ENCODE data around the gene ZNF664.

ZNF664 gene

DNA sequence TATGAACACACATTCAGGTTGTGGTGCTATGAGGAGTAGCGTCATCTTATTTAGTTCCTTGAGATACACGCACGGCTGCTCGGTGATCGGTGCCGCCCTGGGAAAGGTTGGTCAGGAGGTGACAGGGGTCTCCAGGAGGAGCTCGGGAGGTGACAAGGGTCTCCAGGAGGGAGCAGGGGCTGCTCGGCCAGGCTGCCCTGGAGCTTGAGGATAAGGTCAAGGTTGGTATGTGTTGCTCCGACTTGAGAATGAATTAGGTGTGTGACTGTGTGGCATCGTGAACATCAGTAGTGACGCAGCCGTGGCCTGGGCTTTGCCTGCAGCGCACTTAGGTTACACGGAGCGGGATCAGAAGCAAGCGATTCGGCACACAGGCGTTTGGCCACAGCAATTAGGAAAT, 36.5 kb upstream of the ZNF664 start:
- H3K4me3 ChIP-seq (ENCODE audit: low read depth in 1 of 2, low read length in 2 of 2), result no peak overlapping the region
- no peak overlapping the region for H3K27ac ChIP-seq (ENCODE audit: low read depth, low read length)
- H3K9ac ChIP-seq (ENCODE audit: low read length), result no peak overlapping the region
- H3K9me3 ChIP-seq (ENCODE audit: low read length), result no peaks in the 10 kb centered on the region
- H3K4me1 ChIP-seq (ENCODE audit: insufficient read depth, low read length), result no peaks in the 10 kb centered on the region
- no peaks in the 10 kb centered on the region for H3K27me3 ChIP-seq (ENCODE audit: control insufficient read depth in 1 of 2, insufficient read depth in 2 of 2, low read length in 2 of 2)
- H3K36me3 ChIP-seq (ENCODE audit: insufficient read depth, low read length), result peaks cover 20% of the 10 kb centered on the region

DNA sequence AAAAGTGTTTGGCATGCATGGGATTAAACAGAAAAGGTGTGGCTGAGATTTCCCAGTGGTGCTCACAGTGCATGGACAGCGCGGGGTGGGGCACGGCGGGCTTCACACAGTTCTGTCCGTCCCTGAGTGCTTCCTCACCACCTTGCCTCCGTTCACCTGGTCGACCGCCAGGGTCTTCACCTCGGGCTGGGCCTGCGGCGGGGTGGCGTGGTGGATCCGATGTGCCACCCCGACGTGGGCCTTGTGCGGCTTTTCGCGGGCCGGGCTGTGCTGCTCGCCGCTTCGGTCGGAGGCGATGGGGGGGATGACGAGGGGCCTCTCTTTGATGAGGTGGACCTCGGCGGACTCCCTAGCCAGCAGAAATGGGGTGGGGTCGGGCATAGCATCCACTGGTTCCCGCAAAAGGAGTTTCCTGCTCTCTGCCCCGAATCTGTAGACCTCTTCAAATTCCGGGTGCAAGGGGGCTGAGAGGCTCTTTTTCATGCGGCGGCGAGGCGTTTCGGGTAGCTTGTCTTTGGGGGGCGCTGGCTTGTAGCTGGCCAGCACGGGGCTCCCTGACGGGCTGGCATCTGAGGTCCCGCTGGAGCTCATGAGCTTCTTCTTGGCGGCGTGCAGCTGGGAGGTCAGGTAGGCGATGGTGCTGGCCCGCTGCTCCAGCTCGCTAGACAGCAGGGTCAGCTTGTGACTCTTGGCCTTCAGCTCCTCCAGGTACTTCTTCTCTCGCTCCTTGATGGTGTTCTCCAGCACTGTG, 35.9 kb upstream of the ZNF664 start:
- H3K9me3 ChIP-seq (ENCODE audit: low read length), result no peaks in the 10 kb centered on the region
- peaks cover 26% of the 10 kb centered on the region for H3K36me3 ChIP-seq (ENCODE audit: insufficient read depth, low read length)
- no peaks in the 10 kb centered on the region for H3K4me1 ChIP-seq (ENCODE audit: insufficient read depth, low read length)
- no peaks in the 10 kb centered on the region for H3K27me3 ChIP-seq (ENCODE audit: control insufficient read depth in 1 of 2, insufficient read depth in 2 of 2, low read length in 2 of 2)
- H3K4me3 ChIP-seq (ENCODE audit: low read depth in 1 of 2, low read length in 2 of 2), result no peak overlapping the region
- H3K27ac ChIP-seq (ENCODE audit: low read depth, low read length), result no peak overlapping the region
- no peak overlapping the region for H3K9ac ChIP-seq (ENCODE audit: low read length)

GRCh38 chr12:123937707-123938591, 35.1 kb upstream of the ZNF664 start:
- no peaks in the 10 kb centered on the region for H3K27me3 ChIP-seq (ENCODE audit: control insufficient read depth in 1 of 2, insufficient read depth in 2 of 2, low read length in 2 of 2)
- no peak overlapping the region for H3K4me3 ChIP-seq (ENCODE audit: low read depth in 1 of 2, low read length in 2 of 2)
- no peak overlapping the region for H3K9ac ChIP-seq (ENCODE audit: low read length)
- H3K9me3 ChIP-seq (ENCODE audit: low read length), result no peaks in the 10 kb centered on the region
- no peaks in the 10 kb centered on the region for H3K4me1 ChIP-seq (ENCODE audit: insufficient read depth, low read length)
- no peak overlapping the region for H3K27ac ChIP-seq (ENCODE audit: low read depth, low read length)
- peaks cover 34% of the 10 kb centered on the region for H3K36me3 ChIP-seq (ENCODE audit: insufficient read depth, low read length)

GRCh38 chr12:123938679-123939480, 34.1 kb upstream of the ZNF664 start:
- no peaks in the 10 kb centered on the region for H3K9me3 ChIP-seq (ENCODE audit: low read length)
- H3K27me3 ChIP-seq (ENCODE audit: control insufficient read depth in 1 of 2, insufficient read depth in 2 of 2, low read length in 2 of 2), result no peaks in the 10 kb centered on the region
- H3K27ac ChIP-seq (ENCODE audit: low read depth, low read length), result no peak overlapping the region
- H3K4me3 ChIP-seq (ENCODE audit: low read depth in 1 of 2, low read length in 2 of 2), result no peak overlapping the region
- H3K9ac ChIP-seq (ENCODE audit: low read length), result no peak overlapping the region
- no peaks in the 10 kb centered on the region for H3K4me1 ChIP-seq (ENCODE audit: insufficient read depth, low read length)
- peaks cover 44% of the 10 kb centered on the region for H3K36me3 ChIP-seq (ENCODE audit: insufficient read depth, low read length)

- H3K9ac ChIP-seq (ENCODE audit: low read length), result no peak overlapping the region
- no peaks in the 10 kb centered on the region for H3K4me1 ChIP-seq (ENCODE audit: insufficient read depth, low read length)
- H3K27ac ChIP-seq (ENCODE audit: low read depth, low read length), result no peak overlapping the region
- peaks cover 52% of the 10 kb centered on the region for H3K36me3 ChIP-seq (ENCODE audit: insufficient read depth, low read length)
- H3K9me3 ChIP-seq (ENCODE audit: low read length), result no peaks in the 10 kb centered on the region
- H3K27me3 ChIP-seq (ENCODE audit: control insufficient read depth in 1 of 2, insufficient read depth in 2 of 2, low read length in 2 of 2), result no peaks in the 10 kb centered on the region
- H3K4me3 ChIP-seq (ENCODE audit: low read depth in 1 of 2, low read length in 2 of 2), result no peak overlapping the region
Observed at GRCh38 chr12:123939716-123940626, 33.0 kb upstream of the ZNF664 start.

DNA sequence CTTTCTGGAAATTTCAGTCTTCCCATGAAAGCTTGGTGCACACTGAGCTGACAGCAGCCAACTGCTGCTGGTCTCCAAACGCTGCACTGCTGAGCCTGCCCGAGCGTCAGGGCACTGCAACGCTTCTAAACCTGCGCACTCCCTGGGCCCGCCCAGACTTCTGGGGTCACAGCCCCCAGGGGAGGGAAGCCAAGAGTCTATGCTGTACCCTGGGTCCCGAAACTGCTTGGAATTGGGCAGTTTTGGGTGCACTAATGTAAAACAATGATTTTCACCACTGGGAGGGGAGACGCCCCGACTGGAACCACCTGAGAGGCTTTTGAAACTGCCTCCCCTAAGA, 32.4 kb upstream of the ZNF664 start:
- H3K36me3 ChIP-seq (ENCODE audit: insufficient read depth, low read length), result peaks cover 58% of the 10 kb centered on the region

DNA sequence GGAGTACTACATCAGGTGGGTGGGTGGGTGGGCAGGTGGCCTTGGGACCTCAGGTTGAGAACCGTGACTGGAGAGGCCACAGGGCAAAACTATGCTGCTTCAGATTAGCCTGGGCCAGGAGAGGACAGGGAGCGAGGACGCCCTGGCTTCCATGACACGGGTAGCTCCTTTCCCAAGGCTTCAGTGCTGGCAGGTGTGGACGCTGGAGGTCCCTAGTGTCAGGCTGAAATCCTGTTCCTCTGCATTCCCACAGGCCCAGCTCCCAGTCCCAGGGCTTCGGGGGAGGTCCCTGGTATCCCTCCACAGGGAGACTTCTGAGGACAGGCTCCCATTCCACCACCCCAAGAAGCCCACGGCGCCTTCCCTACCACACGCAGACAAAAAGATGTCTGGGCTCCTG, 32.0 kb upstream of the ZNF664 start:
- Histone ChIP-seq H3K9me3 (ENCODE audit: low read length) (no peaks in the 10 kb centered on the region), H3K36me3 (ENCODE audit: insufficient read depth, low read length) (peaks cover 61% of the 10 kb centered on the region), H3K27ac (ENCODE audit: low read depth, low read length) (no peak overlapping the region), H3K9ac (ENCODE audit: low read length) (no peak overlapping the region), H3K27me3 (ENCODE audit: control insufficient read depth in 1 of 2, insufficient read depth in 2 of 2, low read length in 2 of 2) (no peaks in the 10 kb centered on the region), H3K4me3 (ENCODE audit: low read depth in 1 of 2, low read length in 2 of 2) (no peak overlapping the region), H3K4me1 (ENCODE audit: insufficient read depth, low read length) (no peaks in the 10 kb centered on the region)

More for the DNA sequence above, 32.4 kb upstream of the ZNF664 start:
- Histone ChIP-seq H3K4me3 (ENCODE audit: low read depth in 1 of 2, low read length in 2 of 2) (no peak overlapping the region), H3K4me1 (ENCODE audit: insufficient read depth, low read length) (no peaks in the 10 kb centered on the region), H3K27ac (ENCODE audit: low read depth, low read length) (no peak overlapping the region), H3K9me3 (ENCODE audit: low read length) (no peaks in the 10 kb centered on the region), H3K9ac (ENCODE audit: low read length) (no peak overlapping the region), H3K27me3 (ENCODE audit: control insufficient read depth in 1 of 2, insufficient read depth in 2 of 2, low read length in 2 of 2) (no peaks in the 10 kb centered on the region)

GRCh38 chr12:123941624-123942237, 31.3 kb upstream of the ZNF664 start:
- H3K9me3 ChIP-seq (ENCODE audit: low read length), result no peaks in the 10 kb centered on the region

GRCh38 chr12:123942238-123942653, 30.8 kb upstream of the ZNF664 start:
- Histone ChIP-seq H3K36me3 (ENCODE audit: insufficient read depth, low read length) (peaks cover 54% of the 10 kb centered on the region), H3K27ac (ENCODE audit: low read depth, low read length) (no peak overlapping the region), H3K27me3 (ENCODE audit: control insufficient read depth in 1 of 2, insufficient read depth in 2 of 2, low read length in 2 of 2) (no peaks in the 10 kb centered on the region), H3K9me3 (ENCODE audit: low read length) (no peaks in the 10 kb centered on the region), H3K4me1 (ENCODE audit: insufficient read depth, low read length) (peaks cover 4% of the 10 kb centered on the region), H3K9ac (ENCODE audit: low read length) (no peak overlapping the region), H3K4me3 (ENCODE audit: low read depth in 1 of 2, low read length in 2 of 2) (no peak overlapping the region)

More at GRCh38 chr12:123941624-123942237, 31.3 kb upstream of the ZNF664 start:
- Histone ChIP-seq H3K4me3 (ENCODE audit: low read depth in 1 of 2, low read length in 2 of 2) (no peak overlapping the region), H3K27ac (ENCODE audit: low read depth, low read length) (no peak overlapping the region), H3K9ac (ENCODE audit: low read length) (no peak overlapping the region), H3K36me3 (ENCODE audit: insufficient read depth, low read length) (peaks cover 54% of the 10 kb centered on the region), H3K4me1 (ENCODE audit: insufficient read depth, low read length) (peaks cover 4% of the 10 kb centered on the region), H3K27me3 (ENCODE audit: control insufficient read depth in 1 of 2, insufficient read depth in 2 of 2, low read length in 2 of 2) (no peaks in the 10 kb centered on the region)

DNA sequence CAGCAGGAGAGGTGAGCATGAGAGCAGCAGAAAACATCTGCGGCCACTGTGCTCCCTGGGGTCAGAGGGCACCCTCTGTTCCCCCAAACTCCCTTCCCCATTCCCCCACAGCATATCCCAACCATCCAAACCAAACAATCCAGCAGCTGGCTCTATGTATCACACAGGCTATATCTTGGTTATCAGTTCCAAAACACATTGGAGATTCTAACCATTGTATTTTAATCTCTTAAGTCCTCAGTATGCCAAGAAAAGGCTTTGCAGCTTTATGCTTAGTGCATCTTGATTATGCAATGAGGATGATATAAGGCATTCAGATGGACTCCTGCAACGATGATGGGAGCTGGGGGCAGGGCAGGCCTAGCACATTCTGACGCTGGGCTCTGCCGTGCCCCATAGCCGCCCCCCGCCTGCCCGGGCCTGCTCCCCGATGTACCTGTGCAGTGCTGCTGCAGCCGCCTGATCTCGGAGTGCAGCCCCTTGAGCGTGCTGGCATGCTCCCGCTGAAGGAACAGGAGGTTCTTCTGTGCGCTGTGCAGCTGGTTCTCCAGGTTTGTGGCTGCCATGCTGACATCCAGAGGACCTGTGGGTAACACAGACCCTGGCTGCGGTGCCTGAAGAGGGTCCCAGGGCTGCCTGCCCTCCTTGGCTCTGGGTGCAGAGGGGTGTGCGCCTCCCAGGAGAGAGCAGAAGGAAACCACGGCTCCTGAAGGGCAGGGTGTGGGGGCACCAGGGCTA, 29.9 kb upstream of the ZNF664 start:
- no peaks in the 10 kb centered on the region for H3K27me3 ChIP-seq (ENCODE audit: control insufficient read depth in 1 of 2, insufficient read depth in 2 of 2, low read length in 2 of 2)
- no peak overlapping the region for H3K4me3 ChIP-seq (ENCODE audit: low read depth in 1 of 2, low read length in 2 of 2)
- H3K4me1 ChIP-seq (ENCODE audit: insufficient read depth, low read length), result peaks cover 4% of the 10 kb centered on the region
- peaks cover 54% of the 10 kb centered on the region for H3K36me3 ChIP-seq (ENCODE audit: insufficient read depth, low read length)
- no peaks in the 10 kb centered on the region for H3K9me3 ChIP-seq (ENCODE audit: low read length)
- H3K27ac ChIP-seq (ENCODE audit: low read depth, low read length), result no peak overlapping the region
- no peak overlapping the region for H3K9ac ChIP-seq (ENCODE audit: low read length)

Measured in muscle layer of colon (tissue), 2 donors.